DND-41 (cell line): ENCODE results near the gene TCEA2.

ENCODE experiments used
- CTCF ChIP-seq: IDR thresholded peaks from 2 replicates; pipeline ENCODE4 v1.5.1; 2012; ENCODE audit warnings: borderline replicate concordance, low read length, moderate library complexity, mild to moderate bottlenecking; ENCODE audit not compliant: poor library complexity, severe bottlenecking; ENCODE audit errors: extremely low read depth
- EZH2 ChIP-seq: IDR thresholded peaks from 3 replicates; pipeline ENCODE4 v1.6.1; 2012; ENCODE audit warnings: borderline replicate concordance, low read depth, mild to moderate bottlenecking, moderate library complexity, low read length, inconsistent platforms; ENCODE audit not compliant: severe bottlenecking

- TF ChIP-seq CTCF (no peak), EZH2 (no peak)
Observed at GRCh38 chr20:64077541-64077875, 14.5 kb downstream of the TCEA2 start.
